Endodermal cell (in vitro differentiated cells): ENCODE data around the gene C21orf91. TPM values are rescaled to one million over a fixed set of nuclear protein-coding genes. Genes with fewer than 3 reads are reported as not detected.

Experiments used
- DNase-seq: peaks from one replicate; pipeline ENCODE4 v3.0.0-alpha.2; 2017
- H3K27ac ChIP-seq: 2 replicates; pipeline ENCODE4 v1.5.1; 2013; ENCODE audit warnings: mild to moderate bottlenecking, low read depth, low read length, moderate library complexity
- H3K27me3 ChIP-seq: 2 replicates; pipeline ENCODE4 v1.6.1; 2013; ENCODE audit warnings: mild to moderate bottlenecking, low read length, moderate library complexity; ENCODE audit not compliant: insufficient read depth, control insufficient read depth, poor library complexity, severe bottlenecking
- H3K36me3 ChIP-seq: 2 replicates; pipeline ENCODE4 v1.7.0; 2013; ENCODE audit warnings: mild to moderate bottlenecking, low read length, moderate library complexity; ENCODE audit not compliant: control insufficient read depth, insufficient read depth
- H3K4me1 ChIP-seq: one replicate; pipeline ENCODE4 v1.7.0; 2013; ENCODE audit warnings: low read length; ENCODE audit not compliant: control insufficient read depth, insufficient read depth
- H3K4me3 ChIP-seq: 2 replicates; pipeline ENCODE4 v1.5.1; 2013; ENCODE audit warnings: mild to moderate bottlenecking, low read length, moderate library complexity
- H3K9ac ChIP-seq: 2 replicates; pipeline ENCODE4 v1.6.1; 2013; ENCODE audit warnings: mild to moderate bottlenecking, low read length, moderate library complexity; ENCODE audit not compliant: poor library complexity, severe bottlenecking; ENCODE audit errors: extremely low read depth
- H3K9me3 ChIP-seq: 2 replicates; pipeline ENCODE4 v1.6.1; 2013; ENCODE audit warnings: mild to moderate bottlenecking, low read length, moderate library complexity; ENCODE audit not compliant: control insufficient read depth
- H3K27ac Mint-ChIP-seq: 2 replicates; pipeline ENCODE4 v1.8.0; 2020; ENCODE audit warnings: mixed read lengths
- H3K27me3 Mint-ChIP-seq: 2 replicates; pipeline ENCODE4 v1.8.0; 2021; ENCODE audit warnings: mild to moderate bottlenecking, mixed read lengths; ENCODE audit not compliant: insufficient read depth
- H3K36me3 Mint-ChIP-seq: 2 replicates; pipeline ENCODE4 v1.8.0; 2020; ENCODE audit warnings: low read depth, mixed read lengths
- H3K4me1 Mint-ChIP-seq: 2 replicates; pipeline ENCODE4 v1.8.0; 2020; ENCODE audit warnings: mixed read lengths
- H3K4me3 Mint-ChIP-seq: 2 replicates; pipeline ENCODE4 v1.8.0; 2020; ENCODE audit warnings: mild to moderate bottlenecking, moderate library complexity, mixed read lengths
- H3K9me3 Mint-ChIP-seq: 2 replicates; pipeline ENCODE4 v1.8.0; 2020; ENCODE audit warnings: mild to moderate bottlenecking, mixed read lengths
- CTCF ChIP-seq: fragments of 200-600 bp; sonication (generic); conservative IDR thresholded peaks from 2 replicates; pipeline ENCODE4 v1.5.0; 2021; ENCODE audit warnings: antibody characterized with exemption, mild to moderate bottlenecking
- WGBS, 2 experiments: methylation state at CpG; one replicate each; pipeline versions ENCODE4 v1.1.5 to v1.1.7; 2013; ENCODE audit warnings: missing lambda C conversion rate in 2 of 2, mixed read lengths in 1 of 2; ENCODE audit not compliant: insufficient coverage in 1 of 2, insufficient read length in 1 of 2; 5-methylcytosine and 5-hydroxymethylcytosine counted together
- total RNA-seq, 2 donors: library from RNA; stranded (reverse); fragmentation: NEBNext Ultra II Directional in 1 of 2; extraction: Animal tissue kit (Norgen Biotek cat#: 25700) in 1 of 2; gene quantifications; 2 replicates in 1 of 2; 3 replicates in 1 of 2; pipeline ENCODE4 v1.2.1, GENCODE V29; 2021

The C21orf91 gene
- total RNA-seq, 2 donors from 2014 or later, result 32.3 to 49.5 TPM

GRCh38 chr21:17829472-17829871, 10.3 kb upstream of the C21orf91 start:
- TF ChIP-seq CTCF, result no peak
- Mint-ChIP-seq H3K27me3 (peaks cover 1% of the 10 kb centered on the region), H3K27ac (no peak overlapping the region), H3K36me3 (no peaks in the 10 kb centered on the region), H3K4me1 (no peaks in the 10 kb centered on the region), H3K4me3 (no peak overlapping the region), H3K9me3 (no peaks in the 10 kb centered on the region)
- H3K9me3 ChIP-seq, result no peaks in the 10 kb centered on the region
- 100% methylated on average over 2 of the region's 3 CpGs; no CpG with 5 or more reads in 1 of the 2 experiments for whole genome bisulfite sequencing, 2 experiments
- H3K4me3 ChIP-seq, result no peak overlapping the region
- no peaks in the 10 kb centered on the region for H3K27me3 ChIP-seq
- H3K27ac ChIP-seq, result no peak overlapping the region
- DNase-seq, result no peak
- no peaks in the 10 kb centered on the region for H3K36me3 ChIP-seq
- H3K9ac ChIP-seq, result no peak overlapping the region
- no peaks in the 10 kb centered on the region for H3K4me1 ChIP-seq

GRCh38 chr21:17828223-17828622, 9.1 kb upstream of the C21orf91 start:
- no peak for DNase-seq
- Mint-ChIP-seq H3K4me1 (no peaks in the 10 kb centered on the region), H3K36me3 (no peaks in the 10 kb centered on the region), H3K9me3 (no peaks in the 10 kb centered on the region), H3K4me3 (no peak overlapping the region), H3K27me3 (peaks cover 1% of the 10 kb centered on the region), H3K27ac (no peak overlapping the region)
- H3K4me3 ChIP-seq, result no peak overlapping the region
- TF ChIP-seq CTCF, result no peak
- no peaks in the 10 kb centered on the region for H3K27me3 ChIP-seq
- no peaks in the 10 kb centered on the region for H3K9me3 ChIP-seq
- H3K27ac ChIP-seq, result no peak overlapping the region
- no peak overlapping the region for H3K9ac ChIP-seq
- H3K36me3 ChIP-seq, result no peaks in the 10 kb centered on the region
- 84 to 100% methylated on average over 1 to 3 of the region's 3 CpGs for WGBS, 2 experiments
- H3K4me1 ChIP-seq, result no peaks in the 10 kb centered on the region

- no peak overlapping the region for H3K9ac ChIP-seq
- no peak for DNase-seq
- Mint-ChIP-seq H3K27ac (no peak overlapping the region), H3K4me1 (peaks cover 2% of the 10 kb centered on the region), H3K4me3 (no peak overlapping the region), H3K27me3 (peaks cover 1% of the 10 kb centered on the region), H3K36me3 (no peaks in the 10 kb centered on the region), H3K9me3 (no peaks in the 10 kb centered on the region)
- no peak overlapping the region for H3K27ac ChIP-seq
- no peak overlapping the region for H3K4me3 ChIP-seq
- TF ChIP-seq CTCF, result no peak
- H3K36me3 ChIP-seq, result no peaks in the 10 kb centered on the region
- no peaks in the 10 kb centered on the region for H3K27me3 ChIP-seq
- no peaks in the 10 kb centered on the region for H3K4me1 ChIP-seq
- H3K9me3 ChIP-seq, result no peaks in the 10 kb centered on the region
- 95 to 96% methylated on average over 3 to 6 of the region's 6 CpGs for WGBS, 2 experiments
Observed at GRCh38 chr21:17823846-17824245, 4.7 kb upstream of the C21orf91 start.
